GM18858 (cell line): ENCODE data around the gene NUDT4.

Experiments used
- ATAC-seq: cut with Tn5 transposase; IDR thresholded peaks from one replicate; pipeline ENCODE4 v1.9.1; 2021; ENCODE audit not compliant: unreplicated experiment

NUDT4 gene

DNA sequence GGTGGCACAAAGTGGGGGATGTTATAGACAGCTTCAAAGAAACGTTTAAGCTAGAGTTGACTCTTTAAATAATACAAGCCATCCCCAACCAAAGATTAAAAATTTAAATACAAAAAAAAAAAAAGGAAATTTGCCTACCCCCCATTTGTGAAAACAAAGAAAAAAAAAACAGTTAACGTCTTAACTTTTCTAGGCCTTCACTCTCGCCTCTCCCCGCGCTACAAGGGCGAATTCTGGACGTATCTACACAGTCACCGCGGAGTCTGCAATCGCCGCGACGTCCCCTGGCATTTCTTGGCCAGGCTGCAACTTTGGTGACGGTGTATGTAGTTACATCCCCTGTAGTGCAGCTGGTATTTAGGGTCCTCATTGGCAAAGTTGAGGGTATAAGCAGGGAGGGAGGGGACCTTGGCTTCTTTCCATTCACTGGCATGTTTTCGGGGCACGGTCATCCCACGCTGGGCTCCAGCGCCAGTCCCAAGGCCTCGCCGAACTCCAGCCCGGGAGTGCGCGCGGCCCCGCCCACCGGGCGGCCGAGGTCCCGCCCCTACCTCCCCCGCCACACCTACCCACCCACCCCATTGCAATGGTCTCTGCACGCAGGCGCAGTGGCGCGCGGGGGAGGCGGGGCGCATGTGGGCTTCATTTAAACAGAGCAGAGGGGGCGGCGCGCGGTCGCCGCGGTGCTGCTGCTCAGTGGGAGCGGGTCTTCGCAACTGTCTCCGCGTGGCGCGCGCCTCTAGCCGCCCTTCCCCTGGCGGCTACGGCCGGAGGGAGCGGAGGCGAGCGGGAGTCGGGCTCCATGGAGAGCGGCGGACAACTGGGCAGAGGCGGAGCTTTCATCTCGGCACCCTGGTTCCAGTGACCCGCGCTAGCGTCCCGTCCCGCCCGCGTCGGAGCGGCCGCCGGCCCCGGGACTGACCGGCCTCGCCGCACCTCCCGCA, at the start of gene NUDT4:
Gene NUDT4, plus strand, starts transcription at position 674 of the 944 bp plus-strand sequence. CDS start 398 bp downstream, outside the sequence.
- ATAC-seq = peak; percentile 47

DNA sequence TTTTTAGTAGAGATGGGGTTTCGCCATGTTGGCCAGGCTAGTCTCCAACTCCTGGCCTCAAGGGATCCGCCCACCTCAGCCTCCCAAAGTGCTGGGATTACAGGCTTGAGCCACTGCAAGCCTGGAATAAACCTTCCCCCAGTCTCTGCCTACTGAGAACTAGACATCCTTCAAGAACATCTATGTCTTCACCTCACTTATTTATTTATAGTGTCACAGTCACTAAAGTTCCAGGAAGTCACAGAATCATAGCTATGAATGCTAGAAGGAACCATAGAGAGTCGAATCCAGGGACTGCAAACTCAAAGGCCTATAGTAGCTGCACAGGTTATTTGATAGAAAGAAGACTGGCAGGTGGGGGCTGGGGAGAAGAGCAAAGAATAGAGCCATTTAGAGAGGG, 44.7 kb upstream of the NUDT4 start:
- ATAC-seq = no peak

DNA sequence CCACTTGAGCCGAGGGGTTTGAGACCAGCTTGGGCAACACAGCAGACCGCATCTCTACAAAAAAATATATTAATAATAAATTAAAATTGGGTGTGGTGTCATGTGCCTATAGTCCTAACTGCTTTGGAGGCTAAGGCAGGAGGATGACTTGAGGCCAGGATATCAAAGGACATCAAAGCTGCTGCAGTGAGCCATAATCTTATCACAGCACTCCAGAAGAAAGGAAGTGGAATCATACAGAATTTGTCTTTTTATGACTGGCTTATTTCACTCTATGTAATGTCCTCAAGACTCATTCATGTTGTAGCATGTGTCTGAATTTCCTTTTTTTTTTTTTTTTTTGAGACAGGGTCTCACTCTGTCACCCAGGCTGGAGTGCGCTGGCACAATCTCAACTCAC, 43.9 kb upstream of the NUDT4 start:
- no peak for ATAC-seq

DNA sequence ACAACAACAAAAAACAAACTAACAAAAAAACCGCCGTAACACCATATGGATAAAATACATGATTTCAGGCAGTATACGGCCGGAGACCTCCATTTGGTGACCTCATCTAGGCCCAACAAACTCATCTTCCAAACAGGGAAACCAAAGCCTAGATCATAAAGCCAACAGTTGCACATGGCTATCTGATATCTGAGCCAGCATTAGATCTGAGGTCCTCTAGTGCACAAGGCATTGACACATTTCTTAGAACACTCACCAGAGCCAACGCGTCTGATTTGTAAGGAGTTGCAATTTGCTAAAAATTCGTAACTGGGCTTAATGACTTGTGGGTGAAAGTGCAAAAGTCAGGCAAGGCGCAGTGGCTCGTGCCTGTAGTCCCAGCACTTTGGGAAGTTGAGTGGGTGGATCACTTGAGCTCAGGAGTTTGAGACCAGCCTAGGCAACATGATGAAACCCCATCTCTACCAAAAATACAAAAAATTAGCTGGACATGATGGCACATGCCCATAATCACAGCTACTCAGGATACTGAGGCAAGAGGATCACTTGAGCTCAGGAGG, 42.0 kb upstream of the NUDT4 start:
- no peak for ATAC-seq

DNA sequence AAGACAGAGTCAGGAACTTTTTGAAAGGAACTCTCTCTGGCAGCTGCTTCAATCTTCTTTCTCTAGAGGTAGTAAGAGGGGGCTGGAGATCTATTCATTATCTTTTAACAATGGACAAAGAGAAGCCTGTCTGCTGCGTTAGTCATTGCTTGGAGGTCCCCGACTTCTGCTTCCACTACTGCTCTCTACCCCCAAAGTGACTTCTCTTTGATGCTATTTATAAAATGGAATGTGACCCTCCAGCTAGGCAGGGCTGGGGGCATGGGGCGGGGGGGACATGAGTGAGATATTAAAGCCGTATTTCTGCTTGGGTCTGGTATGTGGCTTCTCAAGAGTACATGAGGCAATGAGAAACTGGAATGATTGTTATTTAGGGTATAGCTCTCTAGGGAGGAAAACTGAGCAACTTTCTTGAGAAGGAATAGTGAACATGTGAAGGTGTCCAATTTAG, 41.4 kb upstream of the NUDT4 start:
- no peak for ATAC-seq

DNA sequence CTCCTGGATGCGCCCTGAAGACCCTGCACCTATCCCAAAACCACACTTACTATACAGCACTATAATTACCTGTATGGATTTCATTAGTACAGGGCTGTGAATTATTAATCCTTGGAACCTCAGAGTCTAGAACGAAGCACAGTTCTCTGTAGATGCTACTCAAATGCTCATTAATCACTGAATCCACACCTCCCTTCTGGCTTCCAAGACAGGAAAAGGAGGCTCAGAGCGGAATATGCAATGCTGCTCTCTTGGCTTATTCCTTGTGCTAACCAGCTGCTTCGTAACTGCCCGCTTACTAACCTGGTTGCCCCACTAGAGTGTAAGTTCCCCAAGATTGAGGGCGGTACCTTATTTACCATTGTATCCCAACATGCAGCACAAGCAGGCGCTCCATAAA, 39.1 kb upstream of the NUDT4 start:
- ATAC-seq = no peak

DNA sequence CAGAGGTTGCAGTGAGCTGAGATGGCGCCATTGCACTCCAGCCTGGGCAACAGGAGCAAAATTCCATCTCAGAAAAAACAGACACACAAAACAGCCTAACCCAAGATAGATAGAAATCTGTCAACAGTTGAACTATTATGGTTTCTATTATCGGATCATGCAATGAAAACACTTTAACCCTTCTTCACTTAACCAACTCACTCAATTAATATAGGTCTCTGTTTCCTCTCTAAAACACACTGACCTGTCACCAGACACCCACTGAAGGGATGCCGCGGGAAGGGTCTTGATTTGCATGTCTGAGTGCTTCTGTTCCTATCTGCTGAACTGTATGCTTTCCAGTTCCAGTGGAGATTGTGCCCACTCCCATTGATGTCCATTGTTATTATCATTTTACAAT, 38.0 kb upstream of the NUDT4 start:
- no peak for ATAC-seq

DNA sequence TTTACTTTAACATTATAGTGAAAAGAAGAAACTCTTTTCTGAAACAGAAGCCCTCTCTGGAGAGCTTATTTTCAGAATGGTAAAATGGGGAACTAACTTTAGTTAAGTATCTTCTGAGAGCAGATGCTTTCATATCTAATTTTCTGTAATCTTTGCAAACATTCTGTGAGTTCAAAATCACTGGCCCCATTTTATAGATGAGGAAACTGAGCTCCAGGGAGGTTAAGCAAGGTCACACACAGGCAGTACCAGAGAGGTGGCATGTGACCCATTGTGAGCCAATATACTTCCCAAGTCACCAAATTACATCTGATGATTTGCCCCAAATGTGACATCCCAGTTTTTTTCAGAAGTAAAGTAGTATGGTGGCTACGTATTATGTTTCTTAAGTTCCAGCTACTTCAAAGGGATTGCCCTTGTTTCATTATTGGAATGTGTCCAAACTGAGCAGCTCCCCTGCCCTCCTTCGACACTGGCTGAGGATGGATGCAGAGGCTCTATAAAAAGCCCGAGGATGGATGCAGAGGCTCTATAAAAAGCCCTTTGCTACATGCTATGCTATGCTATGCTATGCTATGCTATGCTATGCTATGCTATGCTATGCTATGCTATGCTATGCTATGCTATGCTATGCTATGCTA, 36.2 kb upstream of the NUDT4 start:
- ATAC-seq = no peak

DNA sequence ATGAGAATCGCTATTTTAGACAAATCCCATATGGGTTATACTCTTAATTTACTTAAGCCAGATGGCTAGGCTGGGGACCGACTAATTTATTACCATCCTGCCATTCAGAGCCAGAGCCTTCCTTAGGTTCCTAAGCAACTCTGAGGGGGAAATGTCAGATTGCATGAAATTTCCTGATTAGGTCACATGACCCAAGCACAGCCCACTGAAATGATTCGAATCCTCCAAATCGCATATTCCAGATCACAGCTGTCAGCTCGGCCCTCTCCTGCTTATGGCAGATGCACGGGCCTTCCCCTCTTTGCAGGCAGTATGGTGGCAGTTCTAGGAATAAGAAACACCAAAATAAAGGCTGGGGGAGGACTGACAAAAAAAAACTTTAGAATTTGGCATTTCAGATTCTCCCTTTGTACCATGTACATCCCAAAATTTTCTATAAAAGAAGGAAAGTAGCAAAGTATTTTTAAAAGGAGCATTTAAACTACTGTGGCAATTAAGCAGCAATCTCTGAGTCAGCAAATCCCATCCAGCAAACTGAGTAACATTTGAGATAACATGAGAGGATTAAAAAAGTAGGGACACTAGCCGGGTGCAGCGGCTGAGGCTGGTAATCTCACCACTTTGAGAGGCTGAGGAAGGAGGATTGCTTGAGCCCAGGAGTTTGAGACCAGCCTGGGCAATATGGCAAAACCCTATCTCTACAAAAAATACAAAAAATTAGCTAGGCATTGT, 30.5 kb upstream of the NUDT4 start:
- no peak for ATAC-seq

DNA sequence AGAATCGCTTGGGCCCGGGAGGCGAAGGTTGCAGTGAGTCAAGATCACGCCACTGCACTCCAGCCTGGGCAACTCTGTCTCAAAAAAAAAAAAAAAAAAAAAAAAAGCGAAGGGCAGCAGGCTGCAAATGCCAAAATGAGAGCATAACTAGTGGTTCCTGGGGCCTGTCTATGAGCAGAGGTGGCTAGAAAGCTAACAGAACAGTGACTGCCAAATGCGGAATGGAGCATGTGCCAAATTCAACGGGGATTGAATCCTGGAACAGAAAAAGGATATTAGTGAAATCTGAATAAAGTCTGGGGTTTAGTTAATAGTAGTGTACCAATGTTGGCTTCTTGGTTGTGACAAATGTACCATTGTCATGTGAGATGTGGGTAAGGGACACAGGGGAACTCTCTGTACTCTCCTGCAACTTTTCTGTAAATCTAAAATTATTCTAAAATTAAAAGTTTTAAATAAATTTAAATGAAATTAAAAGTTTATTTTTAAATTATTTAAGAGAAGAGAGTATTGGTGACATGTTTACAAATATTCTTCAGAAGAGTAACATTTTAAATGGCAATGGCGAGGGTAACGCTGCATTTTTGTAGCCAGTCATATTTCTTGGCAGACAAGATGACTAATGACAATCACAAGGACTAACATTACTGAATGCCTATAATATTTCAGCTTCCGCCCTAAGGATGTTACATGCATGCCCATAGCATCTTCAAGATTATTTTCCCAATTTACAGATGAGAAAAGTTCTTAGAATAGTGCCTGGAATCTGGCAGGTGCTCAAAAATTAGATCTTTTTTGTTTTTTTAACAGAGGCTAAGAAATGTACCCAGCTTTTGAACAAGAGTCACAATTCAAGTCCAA, 28.9 kb upstream of the NUDT4 start:
- no peak for ATAC-seq

DNA sequence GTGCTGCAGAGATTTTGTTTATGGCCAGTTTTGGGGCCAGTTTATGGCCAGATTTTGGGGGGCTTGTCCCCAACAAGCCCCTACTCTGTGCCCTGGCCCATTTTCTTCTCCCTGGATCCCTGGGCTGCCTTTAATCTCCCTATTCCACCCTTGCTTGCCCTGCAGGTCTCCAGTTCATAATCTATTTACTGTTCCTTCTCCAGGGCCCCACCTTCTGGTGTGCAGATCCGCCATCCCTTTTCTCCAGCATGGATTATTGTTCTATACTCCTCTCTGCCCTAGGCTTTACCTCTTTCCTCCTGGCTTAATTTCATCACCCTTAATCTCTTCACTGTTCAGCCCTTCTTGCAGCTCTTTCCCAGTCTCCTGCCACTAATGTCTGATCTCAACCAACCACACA, 26.0 kb upstream of the NUDT4 start:
- ATAC-seq = no peak

DNA sequence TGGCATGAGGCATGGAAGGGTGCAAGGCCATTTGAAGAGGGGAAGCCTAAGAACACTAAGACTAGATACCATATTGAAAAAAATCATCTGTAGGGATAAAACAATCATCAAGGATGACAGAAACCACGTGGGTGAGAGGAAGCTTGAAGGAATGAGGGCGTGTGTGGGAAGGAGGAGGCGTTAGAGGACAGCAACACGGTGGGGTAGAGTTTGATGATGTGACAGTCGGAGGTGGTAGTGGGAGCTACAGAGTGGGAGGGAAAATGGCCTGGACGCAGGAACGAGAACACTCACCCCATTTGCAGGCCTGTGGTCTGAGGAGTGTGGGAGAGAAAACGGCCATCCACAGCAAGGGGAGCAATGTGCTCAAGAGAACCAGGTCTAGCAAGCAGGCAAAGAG, 25.4 kb upstream of the NUDT4 start:
- ATAC-seq = no peak

DNA sequence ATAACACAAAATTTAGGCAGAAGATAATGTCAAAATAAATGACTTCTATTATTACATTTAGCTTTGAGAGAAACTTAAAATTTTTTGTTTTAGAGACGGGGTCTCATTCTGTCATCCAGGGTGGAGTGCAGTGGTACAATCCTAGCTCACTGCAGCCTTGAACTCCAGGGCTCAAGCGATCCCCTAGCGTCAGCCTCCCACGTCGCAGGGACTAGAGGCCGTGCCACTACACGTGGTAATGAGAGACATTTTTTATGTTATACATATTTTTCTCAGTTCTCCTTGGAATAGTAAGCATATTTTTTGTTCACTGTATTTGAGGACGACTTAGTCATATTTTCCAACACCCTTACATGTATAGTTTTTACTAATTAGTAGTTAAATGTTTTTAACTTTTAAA, 21.5 kb upstream of the NUDT4 start:
- ATAC-seq = no peak

DNA sequence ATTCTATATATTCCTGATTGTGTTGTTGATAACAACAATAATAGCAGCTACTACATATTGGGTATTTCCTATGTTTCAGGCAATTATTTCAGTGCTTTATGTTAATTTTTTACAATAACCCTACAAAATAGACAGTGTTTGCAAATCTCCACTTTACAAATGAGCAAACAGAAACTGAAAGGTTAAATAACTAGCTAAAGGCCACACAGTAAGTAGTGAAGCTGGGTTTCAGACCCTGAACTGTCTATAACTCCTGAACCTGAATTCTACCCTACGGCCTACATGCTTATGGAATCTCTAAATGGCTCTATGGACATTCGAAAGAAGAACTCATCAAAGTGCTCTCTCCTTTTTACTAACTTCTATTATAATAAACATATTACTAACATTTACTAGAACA, 19.7 kb upstream of the NUDT4 start:
- ATAC-seq = peak; percentile 89

DNA sequence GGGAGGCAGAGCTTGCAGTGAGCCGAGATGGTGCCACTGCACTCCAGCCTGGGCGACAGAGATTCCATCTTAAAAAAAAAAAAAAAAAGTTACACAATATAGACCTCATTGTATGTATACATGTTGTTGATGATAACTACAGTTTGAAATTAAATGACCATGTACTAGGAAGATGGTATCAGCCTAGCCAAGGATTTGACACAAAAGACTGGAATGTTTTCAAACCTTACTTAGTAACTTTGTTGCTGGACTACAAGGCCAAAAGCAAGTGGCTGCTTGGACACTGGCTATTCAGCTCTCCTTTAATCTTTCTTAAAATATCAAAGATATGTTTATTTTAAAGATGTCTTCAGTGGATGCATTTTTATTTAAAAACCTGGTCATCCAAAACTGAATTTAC, 18.9 kb upstream of the NUDT4 start:
- no peak for ATAC-seq

DNA sequence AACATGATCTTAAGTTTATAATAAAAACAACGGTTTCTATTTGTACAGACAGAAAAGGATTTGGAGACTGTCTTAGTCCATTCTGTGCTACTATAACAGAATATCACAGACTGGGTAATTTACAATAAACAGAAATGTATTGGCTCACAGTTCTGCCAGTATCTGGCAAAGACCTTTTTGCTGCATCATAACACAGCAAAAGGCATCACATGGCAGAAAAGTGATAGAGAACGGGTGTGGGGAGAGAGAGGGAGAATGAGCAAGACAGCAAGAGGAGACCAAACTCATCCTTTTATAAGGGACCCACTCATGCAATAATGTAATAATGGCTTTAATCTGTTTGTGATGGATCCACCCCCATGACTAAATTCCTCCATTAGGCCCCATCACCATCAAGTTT, 17.0 kb upstream of the NUDT4 start:
- ATAC-seq = no peak

DNA sequence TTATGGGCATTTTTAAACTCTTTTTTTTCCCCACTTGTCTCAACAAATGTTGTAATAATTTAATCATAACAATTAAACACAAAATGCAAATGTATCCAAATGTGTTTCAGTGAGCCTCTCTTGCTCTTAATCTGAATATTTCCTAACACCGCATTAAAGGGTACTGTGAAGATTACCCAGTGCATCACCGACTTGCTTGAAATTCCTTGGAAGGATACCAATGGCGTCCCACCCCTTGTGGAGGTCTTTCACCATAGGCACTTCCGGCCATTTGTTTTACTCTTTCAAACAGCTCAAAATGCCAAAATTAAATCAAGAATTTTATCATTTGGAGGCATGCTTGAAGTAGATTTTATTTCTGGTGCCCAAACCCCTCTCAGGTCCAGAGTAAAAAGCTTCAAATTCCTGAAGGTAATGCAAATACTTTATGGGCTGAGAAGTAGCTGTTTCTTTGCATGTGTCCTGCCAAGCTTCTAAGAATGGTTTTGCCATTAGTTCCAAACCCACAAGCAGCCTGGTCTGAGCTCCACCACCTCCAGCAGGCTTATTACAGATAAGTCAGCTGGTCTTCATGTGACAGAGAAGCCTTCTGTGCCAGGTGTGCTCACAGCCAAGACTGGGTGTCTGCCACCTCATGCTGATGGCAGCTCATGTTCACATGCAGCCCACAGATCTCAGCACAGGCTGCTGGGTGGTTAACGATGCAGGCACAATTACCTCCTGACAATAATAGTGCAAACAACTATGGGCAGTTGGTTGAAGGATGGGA, 16.4 kb upstream of the NUDT4 start:
- ATAC-seq = no peak

DNA sequence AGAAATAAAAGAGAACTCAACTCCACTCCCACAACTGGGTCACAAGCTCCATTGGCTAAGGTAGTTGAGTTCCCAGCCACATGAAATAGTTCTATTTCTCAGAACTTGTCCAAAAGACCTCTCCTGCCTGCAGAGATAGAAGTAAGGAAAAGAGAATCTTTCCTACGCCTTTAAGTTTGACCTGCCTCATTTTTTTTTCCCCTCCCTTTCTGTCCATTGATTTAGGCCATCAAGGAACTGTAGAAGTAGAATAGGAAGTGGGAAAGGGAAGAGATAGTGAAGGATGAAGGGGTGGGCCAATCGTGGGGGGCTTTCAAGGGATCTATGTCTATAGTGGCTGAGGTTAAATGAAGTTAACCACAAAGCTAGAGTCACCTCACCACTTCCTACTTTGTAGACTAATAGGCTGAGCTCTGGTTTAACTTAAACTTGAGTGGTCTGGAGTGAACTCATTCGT, 13.9 kb upstream of the NUDT4 start:
- no peak for ATAC-seq

DNA sequence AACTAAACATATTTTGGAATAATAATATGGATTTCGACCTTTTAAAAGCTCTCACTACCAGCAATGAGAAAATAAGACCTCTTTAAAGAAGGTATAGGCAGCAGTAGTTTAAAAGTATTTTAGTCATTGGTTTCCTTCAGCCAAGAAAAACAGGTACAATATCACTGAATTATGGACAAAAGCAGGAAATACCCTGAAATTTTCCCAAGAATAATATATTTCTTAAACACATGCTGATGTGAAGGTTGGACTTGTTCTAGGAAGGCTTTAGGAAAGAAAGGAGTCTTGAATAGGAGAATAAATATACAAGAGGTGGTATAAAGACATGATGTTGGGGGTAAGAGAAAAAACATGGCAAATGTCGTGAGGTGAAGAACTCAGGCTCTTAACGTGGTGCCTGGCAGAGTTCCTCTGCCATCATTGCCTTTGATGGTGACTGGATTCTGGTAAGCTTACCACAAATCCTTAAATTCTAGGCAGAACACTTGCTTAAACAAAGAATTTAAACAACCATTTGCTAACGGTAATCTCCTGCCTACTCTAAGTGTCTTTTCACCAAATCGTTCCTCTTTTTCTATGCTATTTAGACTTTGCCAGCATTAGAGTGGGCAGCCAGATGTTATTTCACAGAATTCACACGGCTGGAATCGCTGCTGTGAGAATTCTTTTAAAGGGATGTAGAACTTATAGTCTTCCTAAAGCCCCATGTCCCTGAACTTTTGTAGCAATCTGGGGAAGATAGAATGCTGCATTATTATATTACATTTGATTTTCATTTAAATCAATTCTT, 11.9 kb upstream of the NUDT4 start:
- no peak for ATAC-seq
